KMS-11 (cell line): ENCODE measurements around the gene TGM5.

Experiments used
- H2AFZ ChIP-seq: fragments of 200-600 bp; sonication (generic); 2 replicates; pipeline ENCODE4 v1.6.1; 2016; ENCODE audit warnings: antibody characterized with exemption, mixed run types, low read depth
- H3K27ac ChIP-seq: fragments of 200-600 bp; sonication (generic); 2 replicates; pipeline ENCODE4 v1.6.1; 2016; ENCODE audit warnings: mild to moderate bottlenecking, mixed run types
- H3K27me3 ChIP-seq: fragments of 200-600 bp; sonication (generic); 2 replicates; pipeline ENCODE4 v1.6.1; 2017; ENCODE audit warnings: mild to moderate bottlenecking, low read depth, mixed run types, moderate library complexity; ENCODE audit not compliant: insufficient read depth
- H3K36me3 ChIP-seq: fragments of 200-600 bp; sonication (generic); 2 replicates; pipeline ENCODE4 v1.6.1; 2017; ENCODE audit warnings: mild to moderate bottlenecking, mixed run types; ENCODE audit not compliant: insufficient read depth
- H3K4me1 ChIP-seq: fragments of 200-600 bp; sonication (generic); 2 replicates; pipeline ENCODE4 v1.6.1; 2016; ENCODE audit warnings: mild to moderate bottlenecking, low read depth, mixed run types; ENCODE audit not compliant: poor library complexity, severe bottlenecking
- H3K4me2 ChIP-seq: fragments of 200-600 bp; sonication (generic); 2 replicates; pipeline ENCODE4 v1.7.0; 2016; ENCODE audit warnings: mild to moderate bottlenecking, mixed run types
- H3K4me3 ChIP-seq: fragments of 200-600 bp; sonication (generic); IDR thresholded peaks from 2 replicates; pipeline ENCODE4 v1.6.1; 2017; ENCODE audit warnings: low read depth, low read length, mixed read lengths; ENCODE audit not compliant: insufficient read depth
- H3K79me2 ChIP-seq: fragments of 200-600 bp; sonication (generic); 2 replicates; pipeline ENCODE4 v1.6.1; 2016; ENCODE audit warnings: low read depth, mixed run types; ENCODE audit not compliant: insufficient read depth
- H3K9ac ChIP-seq: fragments of 200-600 bp; sonication (generic); 2 replicates; pipeline ENCODE4 v1.6.1; 2016; ENCODE audit warnings: mild to moderate bottlenecking, mixed run types
- H4K20me1 ChIP-seq: fragments of 200-600 bp; sonication (generic); 2 replicates; pipeline ENCODE4 v1.6.1; 2016; ENCODE audit warnings: mild to moderate bottlenecking, mixed run types; ENCODE audit not compliant: insufficient read depth
- CTCF ChIP-seq: fragments of 200-600 bp; sonication (generic); conservative IDR thresholded peaks from 2 replicates; pipeline ENCODE4 v1.6.1; 2017; ENCODE audit warnings: low read depth, mild to moderate bottlenecking, antibody characterized with exemption, low read length, moderate library complexity, mixed read lengths

Gene TGM5

GRCh38 chr15:43213466-43213865, 53.3 kb downstream of the TGM5 start:
- Histone ChIP-seq H3K4me1 (no peaks in the 10 kb centered on the region), H3K79me2 (no peaks in the 10 kb centered on the region), H4K20me1 (no peaks in the 10 kb centered on the region), H3K4me2 (no peak overlapping the region), H3K27me3 (no peaks in the 10 kb centered on the region), H3K4me3 (no peak overlapping the region), H3K36me3 (no peaks in the 10 kb centered on the region), H3K27ac (no peak overlapping the region), H3K9ac (no peak overlapping the region), H2AFZ (no peak overlapping the region)
- no peak for TF ChIP-seq CTCF

- Histone ChIP-seq H3K9ac (no peak overlapping the region), H4K20me1 (no peaks in the 10 kb centered on the region), H3K4me1 (no peaks in the 10 kb centered on the region), H3K36me3 (no peaks in the 10 kb centered on the region), H3K27me3 (no peaks in the 10 kb centered on the region), H3K4me2 (no peak overlapping the region), H2AFZ (no peak overlapping the region), H3K4me3 (no peak overlapping the region), H3K27ac (no peak overlapping the region), H3K79me2 (no peaks in the 10 kb centered on the region)
- TF ChIP-seq CTCF, result no peak
These were observed 53.8 kb downstream of the TGM5 start for GRCh38 chr15:43212951-43213350.

- no peaks in the 10 kb centered on the region for H3K27me3 ChIP-seq
- no peak overlapping the region for H3K9ac ChIP-seq
- no peaks in the 10 kb centered on the region for H3K4me1 ChIP-seq
- no peaks in the 10 kb centered on the region for H4K20me1 ChIP-seq
- no peak overlapping the region for H2AFZ ChIP-seq
- H3K79me2 ChIP-seq, result no peaks in the 10 kb centered on the region
- no peak overlapping the region for H3K4me2 ChIP-seq
- no peak for TF ChIP-seq CTCF
- H3K36me3 ChIP-seq, result no peaks in the 10 kb centered on the region
- H3K4me3 ChIP-seq, result no peak overlapping the region
- no peak overlapping the region for H3K27ac ChIP-seq
These were observed 54.4 kb downstream of the TGM5 start for GRCh38 chr15:43212299-43212698.

GRCh38 chr15:43211224-43211735, 55.4 kb downstream of the TGM5 start:
- TF ChIP-seq CTCF, result no peak
- Histone ChIP-seq H3K9ac (no peak overlapping the region), H3K36me3 (no peaks in the 10 kb centered on the region), H3K4me2 (no peak overlapping the region), H3K27me3 (no peaks in the 10 kb centered on the region), H2AFZ (no peak overlapping the region), H3K79me2 (no peaks in the 10 kb centered on the region), H3K4me1 (no peaks in the 10 kb centered on the region), H4K20me1 (no peaks in the 10 kb centered on the region), H3K27ac (no peak overlapping the region), H3K4me3 (no peak overlapping the region)
